ENCODE measurements around the gene ARMC2.

DNA sequence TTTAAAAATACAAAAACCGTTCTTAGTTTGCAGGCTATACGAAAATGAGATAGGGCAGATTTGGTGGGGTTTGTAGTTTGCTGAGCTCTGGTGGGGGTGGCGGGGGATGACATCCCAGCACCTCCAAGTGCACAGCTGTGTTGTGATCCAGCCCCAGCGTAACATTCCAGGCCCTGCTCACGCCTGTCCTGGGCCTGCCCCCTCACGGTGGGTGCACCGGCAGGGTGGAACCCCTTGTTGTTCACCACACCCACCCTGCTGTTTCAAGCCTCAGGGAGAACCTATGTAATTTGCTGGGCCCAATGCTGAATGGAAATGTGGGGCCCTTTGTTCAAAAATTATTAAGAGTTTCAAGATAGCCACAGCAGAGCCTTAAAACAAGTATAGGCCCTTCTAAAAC is 25.0 kb downstream of the ARMC2 start:
- TF ChIP-seq, protein P1, sequence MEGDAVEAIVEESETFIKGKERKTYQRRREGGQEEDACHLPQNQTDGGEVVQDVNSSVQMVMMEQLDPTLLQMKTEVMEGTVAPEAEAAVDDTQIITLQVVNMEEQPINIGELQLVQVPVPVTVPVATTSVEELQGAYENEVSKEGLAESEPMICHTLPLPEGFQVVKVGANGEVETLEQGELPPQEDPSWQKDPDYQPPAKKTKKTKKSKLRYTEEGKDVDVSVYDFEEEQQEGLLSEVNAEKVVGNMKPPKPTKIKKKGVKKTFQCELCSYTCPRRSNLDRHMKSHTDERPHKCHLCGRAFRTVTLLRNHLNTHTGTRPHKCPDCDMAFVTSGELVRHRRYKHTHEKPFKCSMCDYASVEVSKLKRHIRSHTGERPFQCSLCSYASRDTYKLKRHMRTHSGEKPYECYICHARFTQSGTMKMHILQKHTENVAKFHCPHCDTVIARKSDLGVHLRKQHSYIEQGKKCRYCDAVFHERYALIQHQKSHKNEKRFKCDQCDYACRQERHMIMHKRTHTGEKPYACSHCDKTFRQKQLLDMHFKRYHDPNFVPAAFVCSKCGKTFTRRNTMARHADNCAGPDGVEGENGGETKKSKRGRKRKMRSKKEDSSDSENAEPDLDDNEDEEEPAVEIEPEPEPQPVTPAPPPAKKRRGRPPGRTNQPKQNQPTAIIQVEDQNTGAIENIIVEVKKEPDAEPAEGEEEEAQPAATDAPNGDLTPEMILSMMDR (conservative IDR thresholded peaks at IDR 0.05; ENCODE audit: low read depth in 2 of 2) = no peak
- TF ChIP-seq POLR2AphosphoS5 (IDR thresholded peaks at IDR 0.05; ENCODE audit: low read depth) (no peak), EZH2 (IDR thresholded peaks at IDR 0.05; ENCODE audit: low read depth, unreplicated experiment) (no peak), EZH2phosphoT487 (IDR thresholded peaks at IDR 0.05; ENCODE audit: unreplicated experiment) (no peak), CREB1 (CRISPR knock-in tag; IDR thresholded peaks at IDR 0.05; ENCODE audit: low read depth) (no peak), ZNF114 (CRISPR knock-in tag; IDR thresholded peaks at IDR 0.05) (no peak), JUNB (IDR thresholded peaks at IDR 0.05; ENCODE audit: unreplicated experiment) (no peak)
- TF ChIP-seq, protein P2, sequence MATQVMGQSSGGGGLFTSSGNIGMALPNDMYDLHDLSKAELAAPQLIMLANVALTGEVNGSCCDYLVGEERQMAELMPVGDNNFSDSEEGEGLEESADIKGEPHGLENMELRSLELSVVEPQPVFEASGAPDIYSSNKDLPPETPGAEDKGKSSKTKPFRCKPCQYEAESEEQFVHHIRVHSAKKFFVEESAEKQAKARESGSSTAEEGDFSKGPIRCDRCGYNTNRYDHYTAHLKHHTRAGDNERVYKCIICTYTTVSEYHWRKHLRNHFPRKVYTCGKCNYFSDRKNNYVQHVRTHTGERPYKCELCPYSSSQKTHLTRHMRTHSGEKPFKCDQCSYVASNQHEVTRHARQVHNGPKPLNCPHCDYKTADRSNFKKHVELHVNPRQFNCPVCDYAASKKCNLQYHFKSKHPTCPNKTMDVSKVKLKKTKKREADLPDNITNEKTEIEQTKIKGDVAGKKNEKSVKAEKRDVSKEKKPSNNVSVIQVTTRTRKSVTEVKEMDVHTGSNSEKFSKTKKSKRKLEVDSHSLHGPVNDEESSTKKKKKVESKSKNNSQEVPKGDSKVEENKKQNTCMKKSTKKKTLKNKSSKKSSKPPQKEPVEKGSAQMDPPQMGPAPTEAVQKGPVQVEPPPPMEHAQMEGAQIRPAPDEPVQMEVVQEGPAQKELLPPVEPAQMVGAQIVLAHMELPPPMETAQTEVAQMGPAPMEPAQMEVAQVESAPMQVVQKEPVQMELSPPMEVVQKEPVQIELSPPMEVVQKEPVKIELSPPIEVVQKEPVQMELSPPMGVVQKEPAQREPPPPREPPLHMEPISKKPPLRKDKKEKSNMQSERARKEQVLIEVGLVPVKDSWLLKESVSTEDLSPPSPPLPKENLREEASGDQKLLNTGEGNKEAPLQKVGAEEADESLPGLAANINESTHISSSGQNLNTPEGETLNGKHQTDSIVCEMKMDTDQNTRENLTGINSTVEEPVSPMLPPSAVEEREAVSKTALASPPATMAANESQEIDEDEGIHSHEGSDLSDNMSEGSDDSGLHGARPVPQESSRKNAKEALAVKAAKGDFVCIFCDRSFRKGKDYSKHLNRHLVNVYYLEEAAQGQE (IDR thresholded peaks at IDR 0.05; ENCODE audit: unreplicated experiment) = no peak

All from GM23338 (cell line).